Activated T-helper 2 cell treated with anti-CD3 and anti-CD28 coated beads, Interferon-gamma antibody, Interleukin-2, Interleukin-4, amounts not matched to agents 10 μg/mL and 5 μg/mL and 100 μg/mL, durations not matched to agents 14 hours and 24 hours and 36 hours (primary cell): ENCODE data around the gene ANKRD9. TPM values are rescaled to one million over a fixed set of nuclear protein-coding genes. Genes with fewer than 3 reads are reported as not detected.

Experiments
- DNase-seq: peaks from one replicate; pipeline ENCODE4 v3.0.0; 2021; ENCODE audit warnings: low spot score
- H3K27ac Mint-ChIP-seq: one replicate; pipeline ENCODE4 v1.8.0; 2021; ENCODE audit warnings: mixed read lengths
- H3K27me3 Mint-ChIP-seq: one replicate; pipeline ENCODE4 v1.8.0; 2021; ENCODE audit warnings: low read depth, mixed read lengths
- H3K36me3 Mint-ChIP-seq: one replicate; pipeline ENCODE4 v1.8.0; 2021; ENCODE audit warnings: low read depth, mixed read lengths
- H3K4me1 Mint-ChIP-seq: one replicate; pipeline ENCODE4 v1.8.0; 2021; ENCODE audit warnings: low read depth, mixed read lengths
- H3K4me3 Mint-ChIP-seq: one replicate; pipeline ENCODE4 v1.8.0; 2021; ENCODE audit warnings: low read depth, mild to moderate bottlenecking, moderate library complexity, mixed read lengths
- H3K9me3 Mint-ChIP-seq: one replicate; pipeline ENCODE4 v1.8.0; 2021; ENCODE audit warnings: mixed read lengths
- intact Hi-C: fragments of 100-400 bp; cut with micrococcal nuclease; formaldehyde crosslinking; loops from one replicate; pipeline ENCODE4 v1.15.1; 2023
- total RNA-seq: library from RNA; stranded (reverse); gene quantifications from 2 replicates; pipeline ENCODE4 v1.2.3, GENCODE V29; 2022

Gene ANKRD9
- total RNA-seq, 1 donor from 2014 or later: 17.0 TPM

GRCh38 chr14:102493585-102493984, 16.0 kb downstream of the ANKRD9 start:
- Mint-ChIP-seq H3K36me3 (no peaks in the 10 kb centered on the region), H3K4me3 (no peak overlapping the region), H3K4me1 (no peaks in the 10 kb centered on the region), H3K27ac (no peak overlapping the region), H3K27me3 (no peaks in the 10 kb centered on the region), H3K9me3 (no peaks in the 10 kb centered on the region)
- no peak for DNase-seq
- intact Hi-C loops: no loop called here

- no peak for DNase-seq
- intact Hi-C loops: no loop called here
- no peaks in the 10 kb centered on the region for H3K27me3 Mint-ChIP-seq
- no peaks in the 10 kb centered on the region for H3K36me3 Mint-ChIP-seq
- no peak overlapping the region for H3K27ac Mint-ChIP-seq
- no peaks in the 10 kb centered on the region for H3K4me1 Mint-ChIP-seq
- H3K4me3 Mint-ChIP-seq: no peak overlapping the region
- H3K9me3 Mint-ChIP-seq: no peaks in the 10 kb centered on the region
These were observed 16.5 kb downstream of the ANKRD9 start for GRCh38 chr14:102493096-102493495.

GRCh38 chr14:102492531-102492910, 17.1 kb downstream of the ANKRD9 start:
- Mint-ChIP-seq H3K27ac (no peak overlapping the region), H3K4me1 (no peaks in the 10 kb centered on the region), H3K4me3 (no peak overlapping the region), H3K9me3 (no peaks in the 10 kb centered on the region), H3K36me3 (no peaks in the 10 kb centered on the region), H3K27me3 (no peaks in the 10 kb centered on the region)
- intact Hi-C loops: no loop called here
- DNase-seq: no peak

GRCh38 chr14:102491786-102492530, 17.6 kb downstream of the ANKRD9 start:
- H3K27me3 Mint-ChIP-seq: no peaks in the 10 kb centered on the region
- intact Hi-C loops: no loop called here
- H3K36me3 Mint-ChIP-seq: no peaks in the 10 kb centered on the region
- no peaks in the 10 kb centered on the region for H3K4me1 Mint-ChIP-seq
- H3K9me3 Mint-ChIP-seq: no peaks in the 10 kb centered on the region
- no peak overlapping the region for H3K27ac Mint-ChIP-seq
- DNase-seq: no peak
- H3K4me3 Mint-ChIP-seq: no peak overlapping the region

GRCh38 chr14:102491366-102491765, 18.2 kb downstream of the ANKRD9 start:
- Mint-ChIP-seq H3K9me3 (no peaks in the 10 kb centered on the region), H3K36me3 (no peaks in the 10 kb centered on the region)

GRCh38 chr14:102490456-102490855, 19.1 kb downstream of the ANKRD9 start:
- no peak for DNase-seq
- H3K27ac Mint-ChIP-seq: no peak overlapping the region
- H3K4me3 Mint-ChIP-seq: no peak overlapping the region
- H3K4me1 Mint-ChIP-seq: no peaks in the 10 kb centered on the region
- no peaks in the 10 kb centered on the region for H3K36me3 Mint-ChIP-seq
- intact Hi-C loops: no loop called here
- H3K9me3 Mint-ChIP-seq: no peaks in the 10 kb centered on the region
- no peaks in the 10 kb centered on the region for H3K27me3 Mint-ChIP-seq

More at GRCh38 chr14:102491366-102491765, 18.2 kb downstream of the ANKRD9 start:
- Mint-ChIP-seq H3K27me3 (no peaks in the 10 kb centered on the region), H3K4me3 (no peak overlapping the region), H3K27ac (no peak overlapping the region), H3K4me1 (no peaks in the 10 kb centered on the region)
- DNase-seq: no peak
- intact Hi-C loops: no loop called here

GRCh38 chr14:102487204-102487577, 22.4 kb downstream of the ANKRD9 start:
- Mint-ChIP-seq H3K9me3 (no peaks in the 10 kb centered on the region), H3K4me1 (no peaks in the 10 kb centered on the region), H3K4me3 (no peak overlapping the region), H3K27ac (no peak overlapping the region), H3K36me3 (peaks cover 3% of the 10 kb centered on the region), H3K27me3 (no peaks in the 10 kb centered on the region)
- intact Hi-C loops: no loop called here
- no peak for DNase-seq

- no peak for DNase-seq
- H3K4me3 Mint-ChIP-seq: no peak overlapping the region
These were observed 22.9 kb downstream of the ANKRD9 start for GRCh38 chr14:102486513-102487203.

GRCh38 chr14:102485693-102486512, 23.7 kb downstream of the ANKRD9 start:
- H3K4me3 Mint-ChIP-seq: no peak overlapping the region
- intact Hi-C loops: no loop called here
- peaks cover 3% of the 10 kb centered on the region for H3K36me3 Mint-ChIP-seq
- H3K27ac Mint-ChIP-seq: no peak overlapping the region
- no peaks in the 10 kb centered on the region for H3K9me3 Mint-ChIP-seq
- no peaks in the 10 kb centered on the region for H3K4me1 Mint-ChIP-seq
- DNase-seq: no peak
- H3K27me3 Mint-ChIP-seq: no peaks in the 10 kb centered on the region

More at GRCh38 chr14:102486513-102487203, 22.9 kb downstream of the ANKRD9 start:
- intact Hi-C loops: no loop called here
- H3K4me1 Mint-ChIP-seq: no peaks in the 10 kb centered on the region
- peaks cover 3% of the 10 kb centered on the region for H3K36me3 Mint-ChIP-seq
- H3K27me3 Mint-ChIP-seq: no peaks in the 10 kb centered on the region
- no peak overlapping the region for H3K27ac Mint-ChIP-seq
- no peaks in the 10 kb centered on the region for H3K9me3 Mint-ChIP-seq

GRCh38 chr14:102484316-102484715, 25.3 kb downstream of the ANKRD9 start:
- no peaks in the 10 kb centered on the region for H3K27me3 Mint-ChIP-seq
- H3K9me3 Mint-ChIP-seq: no peaks in the 10 kb centered on the region
- peaks cover 4% of the 10 kb centered on the region for H3K4me1 Mint-ChIP-seq
- H3K36me3 Mint-ChIP-seq: peaks cover 3% of the 10 kb centered on the region
- intact Hi-C loops: no loop called here
- no peak overlapping the region for H3K4me3 Mint-ChIP-seq
- DNase-seq: no peak
- no peak overlapping the region for H3K27ac Mint-ChIP-seq

- no peaks in the 10 kb centered on the region for H3K9me3 Mint-ChIP-seq
- H3K4me3 Mint-ChIP-seq: no peak overlapping the region
- DNase-seq: no peak
- no peaks in the 10 kb centered on the region for H3K27me3 Mint-ChIP-seq
- H3K4me1 Mint-ChIP-seq: peaks cover 4% of the 10 kb centered on the region
- H3K36me3 Mint-ChIP-seq: peaks cover 3% of the 10 kb centered on the region
- no peak overlapping the region for H3K27ac Mint-ChIP-seq
- intact Hi-C loops: no loop called here
These were observed 27.8 kb downstream of the ANKRD9 start for GRCh38 chr14:102481791-102482238.

GRCh38 chr14:102481371-102481770, 28.2 kb downstream of the ANKRD9 start:
- Mint-ChIP-seq H3K4me1 (peaks cover 4% of the 10 kb centered on the region), H3K27me3 (no peaks in the 10 kb centered on the region), H3K9me3 (no peaks in the 10 kb centered on the region), H3K36me3 (peaks cover 3% of the 10 kb centered on the region), H3K27ac (no peak overlapping the region), H3K4me3 (no peak overlapping the region)
- DNase-seq: no peak
- intact Hi-C loops: no loop called here

- Mint-ChIP-seq H3K27ac (no peak overlapping the region), H3K4me1 (peaks cover 4% of the 10 kb centered on the region), H3K9me3 (no peaks in the 10 kb centered on the region), H3K27me3 (no peaks in the 10 kb centered on the region), H3K4me3 (no peak overlapping the region), H3K36me3 (peaks cover 3% of the 10 kb centered on the region)
- intact Hi-C loops: no loop called here
- no peak for DNase-seq
These were observed 29.8 kb downstream of the ANKRD9 start for GRCh38 chr14:102479777-102480176.
